ENCODE data around the gene SLC51A. TPM values are rescaled to one million over a fixed set of nuclear protein-coding genes. Genes with fewer than 3 reads are reported as not detected.

Gene SLC51A
- total RNA-seq, 1 experiment from 2014 or later, result not detected

DNA sequence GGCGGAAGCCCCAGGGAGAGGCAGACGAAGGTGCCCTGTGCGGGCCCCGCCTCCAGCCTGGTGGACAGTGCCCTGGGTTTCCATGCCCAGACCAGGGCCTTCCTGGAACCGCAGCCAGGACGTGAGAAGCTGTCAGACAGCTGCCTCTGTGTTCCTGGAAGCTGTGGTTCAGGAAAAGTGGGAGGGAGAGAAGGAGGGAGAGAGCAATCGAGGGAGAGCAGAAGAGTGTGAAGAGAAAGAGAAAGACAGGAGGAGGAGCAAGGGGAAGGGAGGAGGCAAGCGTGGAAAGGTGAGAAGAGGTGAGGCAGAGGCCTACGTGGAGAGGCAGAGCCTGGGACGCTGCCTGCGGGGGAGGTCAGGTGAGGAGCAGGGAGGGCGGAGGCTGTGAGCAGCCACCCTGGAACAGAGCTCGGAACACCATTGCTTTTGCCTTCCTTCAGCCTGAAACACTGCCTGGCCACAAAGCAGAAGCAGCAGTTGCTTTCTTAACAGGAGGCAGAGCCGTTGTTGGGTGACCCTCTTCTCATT lies 23.7 kb upstream of the SLC51A start:
- Mint-ChIP-seq H3K36me3 (ENCODE audit: insufficient read depth, unreplicated experiment) (no peaks in the 10 kb centered on the region), H3K4me1 (ENCODE audit: low read depth, unreplicated experiment) (no peaks in the 10 kb centered on the region), H3K9me3 (ENCODE audit: unreplicated experiment) (no peaks in the 10 kb centered on the region), H3K27me3 (ENCODE audit: insufficient read depth, unreplicated experiment) (no peaks in the 10 kb centered on the region), H3K27ac (ENCODE audit: unreplicated experiment) (no peak overlapping the region), H3K4me3 (ENCODE audit: unreplicated experiment) (no peak overlapping the region)
- intact Hi-C loops (cut with micrococcal nuclease; ENCODE audit: unreplicated experiment), result no loop called here
- no peak overlapping the region for H3K4me3 ChIP-seq (ENCODE audit: low read depth, low read length)
- POLR2A ChIA-PET, result no interaction called here
- H3K36me3 ChIP-seq (ENCODE audit: control insufficient read depth, insufficient read depth, low read length), result no peaks in the 10 kb centered on the region
- TF ChIP-seq, protein P1, sequence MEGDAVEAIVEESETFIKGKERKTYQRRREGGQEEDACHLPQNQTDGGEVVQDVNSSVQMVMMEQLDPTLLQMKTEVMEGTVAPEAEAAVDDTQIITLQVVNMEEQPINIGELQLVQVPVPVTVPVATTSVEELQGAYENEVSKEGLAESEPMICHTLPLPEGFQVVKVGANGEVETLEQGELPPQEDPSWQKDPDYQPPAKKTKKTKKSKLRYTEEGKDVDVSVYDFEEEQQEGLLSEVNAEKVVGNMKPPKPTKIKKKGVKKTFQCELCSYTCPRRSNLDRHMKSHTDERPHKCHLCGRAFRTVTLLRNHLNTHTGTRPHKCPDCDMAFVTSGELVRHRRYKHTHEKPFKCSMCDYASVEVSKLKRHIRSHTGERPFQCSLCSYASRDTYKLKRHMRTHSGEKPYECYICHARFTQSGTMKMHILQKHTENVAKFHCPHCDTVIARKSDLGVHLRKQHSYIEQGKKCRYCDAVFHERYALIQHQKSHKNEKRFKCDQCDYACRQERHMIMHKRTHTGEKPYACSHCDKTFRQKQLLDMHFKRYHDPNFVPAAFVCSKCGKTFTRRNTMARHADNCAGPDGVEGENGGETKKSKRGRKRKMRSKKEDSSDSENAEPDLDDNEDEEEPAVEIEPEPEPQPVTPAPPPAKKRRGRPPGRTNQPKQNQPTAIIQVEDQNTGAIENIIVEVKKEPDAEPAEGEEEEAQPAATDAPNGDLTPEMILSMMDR (IDR thresholded peaks at IDR 0.05; ENCODE audit: insufficient read depth in 1 of 2, low read depth in 1 of 2, low read length in 1 of 2, severe bottlenecking in 1 of 2, unreplicated experiment in 1 of 2), result no peak
- BruUV-seq (replicated peaks), result no TSS peak
- no peaks in the 10 kb centered on the region for H3K4me1 ChIP-seq
- H3K27me3 ChIP-seq (replicated peaks; ENCODE audit: control insufficient read depth, insufficient read depth, low read length), result no peaks in the 10 kb centered on the region
- H3K9me3 ChIP-seq, result no peaks in the 10 kb centered on the region
- no peak for DNase-seq
- CTCF ChIA-PET, result no interaction called here

DNA sequence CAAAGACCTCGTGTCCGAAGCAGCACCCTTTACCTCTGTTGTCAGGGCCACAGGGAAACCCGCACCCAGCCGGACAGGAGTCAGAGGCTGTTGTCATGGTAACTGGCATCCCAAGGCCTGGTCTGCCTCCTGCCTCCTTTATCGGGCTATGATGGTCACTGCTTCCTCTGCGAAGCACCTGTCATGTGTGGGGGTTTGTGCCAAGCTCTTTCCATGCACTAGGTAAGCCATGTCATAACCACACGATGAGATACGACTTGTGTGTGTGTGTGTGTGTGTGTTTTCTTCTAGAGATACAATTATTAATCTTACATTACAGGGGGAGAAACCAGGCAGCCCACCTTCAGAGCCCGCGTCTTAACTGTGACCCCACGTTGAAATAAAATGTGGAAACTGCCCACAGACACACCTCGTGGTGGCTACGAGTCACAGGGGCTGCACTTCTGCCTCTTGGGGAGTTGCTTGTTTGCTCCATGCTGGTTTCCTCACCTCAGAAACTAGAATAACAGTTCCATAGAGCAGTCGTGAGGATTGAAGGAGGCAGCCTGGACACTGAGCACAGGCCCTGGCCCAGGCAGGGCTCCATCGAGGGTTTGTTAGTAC lies 23.1 kb upstream of the SLC51A start:
- H3K4me3 Mint-ChIP-seq (ENCODE audit: unreplicated experiment), result no peak overlapping the region
- intact Hi-C loops (cut with micrococcal nuclease; ENCODE audit: unreplicated experiment), result no loop called here
- CTCF ChIA-PET, result interaction anchor here (0.6 kb wide), 1 partner anchor 120 kb away, joined by 4 read pairs; no protein-coding TSS in a partner anchor

DNA sequence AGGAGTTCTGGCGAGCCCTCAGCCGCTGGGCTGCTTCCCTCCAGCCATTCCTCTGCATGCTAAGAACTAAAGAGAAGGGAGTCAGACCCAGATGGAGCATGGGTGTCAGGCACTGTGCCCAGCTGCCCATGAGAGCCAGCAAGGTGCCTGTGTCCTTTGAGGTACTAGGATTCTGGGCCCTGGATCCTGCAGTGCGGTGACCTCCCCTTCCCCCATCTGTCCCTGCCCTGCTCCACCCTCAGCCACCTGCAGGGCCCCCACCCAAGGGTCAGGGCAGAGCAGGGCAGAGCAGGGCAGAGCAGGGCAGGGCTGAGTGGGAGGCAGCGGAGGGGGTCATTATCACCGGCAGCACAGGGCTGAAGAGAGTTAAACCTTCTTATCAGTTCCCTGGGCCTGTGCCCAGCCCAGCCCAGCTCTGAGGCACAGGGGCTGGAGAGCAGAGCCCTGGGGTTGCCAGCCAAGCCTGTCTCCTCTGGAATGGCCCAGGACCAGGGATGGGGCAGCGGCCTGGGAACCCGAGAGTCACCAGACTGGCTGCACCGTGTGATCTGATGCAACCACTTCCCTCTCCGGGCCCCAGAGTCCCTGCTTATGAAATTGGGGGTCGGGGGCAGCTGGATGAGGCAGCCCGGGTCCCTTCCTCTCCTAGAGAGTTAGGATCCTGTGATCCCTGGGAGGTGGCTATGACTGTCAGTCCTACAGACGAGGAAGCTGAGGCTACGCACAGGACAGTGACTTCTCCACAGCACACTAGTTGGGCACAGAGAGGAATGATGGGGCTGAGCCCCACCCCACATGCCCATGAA lies 22.4 kb upstream of the SLC51A start:
- no peaks in the 10 kb centered on the region for H3K36me3 Mint-ChIP-seq (ENCODE audit: insufficient read depth, unreplicated experiment)
- no TSS peak for BruUV-seq (replicated peaks)
- no peak overlapping the region for H3K4me3 ChIP-seq (ENCODE audit: low read depth, low read length)
- no peaks in the 10 kb centered on the region for H3K4me1 ChIP-seq
- H3K27ac Mint-ChIP-seq (ENCODE audit: unreplicated experiment), result no peak overlapping the region
- H3K27me3 Mint-ChIP-seq (ENCODE audit: insufficient read depth, unreplicated experiment), result no peaks in the 10 kb centered on the region
- CTCF ChIA-PET, result interaction anchor here (0.6 kb wide), 1 partner anchor 121 kb away, joined by 4 read pairs; no protein-coding TSS in a partner anchor
- DNase-seq, result no peak
- TF ChIP-seq, protein P1 (IDR thresholded peaks at IDR 0.05; ENCODE audit: insufficient read depth in 1 of 2, low read depth in 1 of 2, low read length in 1 of 2, severe bottlenecking in 1 of 2, unreplicated experiment in 1 of 2), result no peak
- no peaks in the 10 kb centered on the region for H3K27me3 ChIP-seq (replicated peaks; ENCODE audit: control insufficient read depth, insufficient read depth, low read length)
- POLR2A ChIA-PET, result no interaction called here
- no peaks in the 10 kb centered on the region for H3K9me3 ChIP-seq
- H3K9me3 Mint-ChIP-seq (ENCODE audit: unreplicated experiment), result no peaks in the 10 kb centered on the region
- H3K4me1 Mint-ChIP-seq (ENCODE audit: low read depth, unreplicated experiment), result no peaks in the 10 kb centered on the region
- intact Hi-C loops (cut with micrococcal nuclease; ENCODE audit: unreplicated experiment), result no loop called here
- no peaks in the 10 kb centered on the region for H3K36me3 ChIP-seq (ENCODE audit: control insufficient read depth, insufficient read depth, low read length)
- no peak overlapping the region for H3K4me3 Mint-ChIP-seq (ENCODE audit: unreplicated experiment)

More for the DNA sequence above, 23.1 kb upstream of the SLC51A start:
- TF ChIP-seq, protein P1 (IDR thresholded peaks at IDR 0.05; ENCODE audit: insufficient read depth in 1 of 2, low read depth in 1 of 2, low read length in 1 of 2, severe bottlenecking in 1 of 2, unreplicated experiment in 1 of 2), result no peak
- BruUV-seq (replicated peaks), result no TSS peak
- no peaks in the 10 kb centered on the region for H3K36me3 ChIP-seq (ENCODE audit: control insufficient read depth, insufficient read depth, low read length)
- H3K9me3 ChIP-seq, result no peaks in the 10 kb centered on the region
- POLR2A ChIA-PET, result interaction anchor here (0.6 kb wide), 1 partner anchor 172 kb away, joined by 3 read pairs; no protein-coding TSS in a partner anchor
- no peak for DNase-seq
- no peaks in the 10 kb centered on the region for H3K27me3 Mint-ChIP-seq (ENCODE audit: insufficient read depth, unreplicated experiment)
- H3K27ac Mint-ChIP-seq (ENCODE audit: unreplicated experiment), result no peak overlapping the region
- no peaks in the 10 kb centered on the region for H3K27me3 ChIP-seq (replicated peaks; ENCODE audit: control insufficient read depth, insufficient read depth, low read length)
- H3K4me3 ChIP-seq (ENCODE audit: low read depth, low read length), result no peak overlapping the region
- no peaks in the 10 kb centered on the region for H3K4me1 Mint-ChIP-seq (ENCODE audit: low read depth, unreplicated experiment)
- no peaks in the 10 kb centered on the region for H3K36me3 Mint-ChIP-seq (ENCODE audit: insufficient read depth, unreplicated experiment)
- no peaks in the 10 kb centered on the region for H3K4me1 ChIP-seq
- H3K9me3 Mint-ChIP-seq (ENCODE audit: unreplicated experiment), result no peaks in the 10 kb centered on the region
